HepG2 (cell line): Measurements from ENCODE around the gene GADD45A. TPM values are rescaled to one million over a fixed set of nuclear protein-coding genes. Genes with fewer than 3 reads are reported as not detected.
A peak's percentile ranks its signal among the peaks of the same experiment; 100 is the strongest.

ENCODE experiments used
- AHR ChIP-seq: IDR thresholded peaks from 2 replicates; pipeline ENCODE4 v1.6.1; 2018; ENCODE audit warnings: missing genetic modification reagents, missing compliant biosample characterization
- ARNT2 ChIP-seq: sonication (generic); formaldehyde crosslinking; IDR thresholded peaks from 2 replicates; pipeline ENCODE4 v1.8.0; 2022; ENCODE audit warnings: mild to moderate bottlenecking, low read depth, missing genetic modification reagents, moderate library complexity
- FOXA1 ChIP-seq, 2 experiments: fragments of 450-650 bp in 1 of 2; sonication (generic) in 1 of 2; formaldehyde crosslinking in 1 of 2; IDR thresholded peaks; 2 replicates each; pipeline versions ENCODE4 v1.4.0 to v1.6.1; 2016 to 2020; ENCODE audit warnings: missing genetic modification reagents in 1 of 2
- HCFC1 ChIP-seq: fragments of 150-350 bp; IDR thresholded peaks from 2 replicates; pipeline ENCODE4 v1.6.1; 2014; ENCODE audit warnings: low read depth, low read length
- HIVEP1 ChIP-seq: sonication (generic); formaldehyde crosslinking; IDR thresholded peaks from 2 replicates; pipeline ENCODE4 v1.4.0; 2020; ENCODE audit warnings: mild to moderate bottlenecking, missing genetic modification reagents
- IRF1 ChIP-seq: sonication (generic); formaldehyde crosslinking; IDR thresholded peaks from 2 replicates; pipeline ENCODE4 v1.4.0; 2020; ENCODE audit warnings: low read depth, mild to moderate bottlenecking, missing genetic modification reagents
- JARID2 ChIP-seq: sonication (generic); formaldehyde crosslinking; IDR thresholded peaks from 2 replicates; pipeline ENCODE4 v1.8.1; 2023; ENCODE audit warnings: missing genetic modification reagents, inconsistent platforms; ENCODE audit not compliant: insufficient replicate concordance
- JUN ChIP-seq: sonication (generic); formaldehyde crosslinking; IDR thresholded peaks from 2 replicates; pipeline ENCODE4 v1.4.0; 2020; ENCODE audit warnings: mild to moderate bottlenecking, missing genetic modification reagents
- MNT ChIP-seq: fragments of 450-650 bp; IDR thresholded peaks from 2 replicates; pipeline ENCODE4 v1.6.1; 2016
- NCOA1 ChIP-seq: sonication (generic); formaldehyde crosslinking; IDR thresholded peaks from 2 replicates; pipeline ENCODE4 v1.9.0; 2021; ENCODE audit warnings: missing genetic modification reagents
- NR2F6 ChIP-seq, 2 experiments: IDR thresholded peaks; 2 replicates each; pipeline ENCODE4 v1.6.1; 2016; ENCODE audit warnings: antibody characterized with exemption in 1 of 2, mild to moderate bottlenecking in 1 of 2
- PAF1 ChIP-seq: IDR thresholded peaks from 2 replicates; pipeline ENCODE4 v1.6.1; 2016; ENCODE audit warnings: missing genetic modification reagents, missing compliant biosample characterization
- PLRG1 ChIP-seq: fragments of 450-650 bp; conservative IDR thresholded peaks from 2 replicates; pipeline ENCODE4 v1.6.1; 2016
- POLR2G ChIP-seq: fragments of 200-400 bp; formaldehyde crosslinking; IDR thresholded peaks from 2 replicates; pipeline ENCODE4 v1.6.1; 2018; ENCODE audit warnings: mild to moderate bottlenecking, low read depth, low read length, moderate library complexity
- SIX1 ChIP-seq: sonication (generic); formaldehyde crosslinking; IDR thresholded peaks from 2 replicates; pipeline ENCODE4 v1.4.0; 2020; ENCODE audit warnings: missing genetic modification reagents, borderline replicate concordance
- SP5 ChIP-seq: IDR thresholded peaks from 2 replicates; pipeline ENCODE4 v1.6.1; 2016; ENCODE audit warnings: low read depth, borderline replicate concordance
- SUZ12 ChIP-seq: fragments of 150-350 bp; IDR thresholded peaks from 2 replicates; pipeline ENCODE4 v1.6.1; 2014; ENCODE audit warnings: low read depth, low read length
- TCF12 ChIP-seq, 2 experiments: fragments of 450-650 bp in 1 of 2; sonication (generic) in 1 of 2; formaldehyde crosslinking in 1 of 2; IDR thresholded peaks; 2 replicates each; pipeline versions ENCODE4 v1.6.1 to v1.8.0; 2017 to 2022; ENCODE audit warnings: antibody characterized with exemption in 1 of 2, mild to moderate bottlenecking in 1 of 2, missing genetic modification reagents in 1 of 2, moderate library complexity in 1 of 2
- TFDP2 ChIP-seq: sonication (generic); formaldehyde crosslinking; IDR thresholded peaks from 2 replicates; pipeline ENCODE4 v1.4.0; 2020; ENCODE audit warnings: missing genetic modification reagents
- TP53 ChIP-seq: sonication (generic); formaldehyde crosslinking; conservative IDR thresholded peaks from 2 replicates; pipeline ENCODE4 v1.4.0; 2020; ENCODE audit warnings: missing genetic modification reagents
- YEATS4 ChIP-seq: sonication (generic); formaldehyde crosslinking; IDR thresholded peaks from 2 replicates; pipeline ENCODE4 v1.4.0; 2020; ENCODE audit warnings: missing genetic modification reagents, borderline replicate concordance
- ZNF207 ChIP-seq: fragments of 450-650 bp; IDR thresholded peaks from 2 replicates; pipeline ENCODE4 v1.6.1; 2016; ENCODE audit warnings: antibody characterized with exemption, borderline replicate concordance
- ZNF260 ChIP-seq: sonication (generic); formaldehyde crosslinking; IDR thresholded peaks from 2 replicates; pipeline ENCODE4 v1.4.0; 2020; ENCODE audit warnings: missing genetic modification reagents, low read depth, mild to moderate bottlenecking, borderline replicate concordance
- ZNF451 ChIP-seq: sonication (generic); formaldehyde crosslinking; IDR thresholded peaks from 2 replicates; pipeline ENCODE4 v1.5.0; 2020; ENCODE audit warnings: mild to moderate bottlenecking, missing genetic modification reagents
- ZNF468 ChIP-seq: sonication (generic); formaldehyde crosslinking; IDR thresholded peaks from 2 replicates; pipeline ENCODE4 v1.8.0; 2022; ENCODE audit warnings: mild to moderate bottlenecking, moderate library complexity, missing genetic modification reagents
- ZNF510 ChIP-seq: sonication (generic); formaldehyde crosslinking; IDR thresholded peaks from 2 replicates; pipeline ENCODE4 v1.4.0; 2020; ENCODE audit warnings: low read depth, mild to moderate bottlenecking, missing genetic modification reagents
- ZNF562 ChIP-seq: sonication (generic); formaldehyde crosslinking; IDR thresholded peaks from 2 replicates; pipeline ENCODE4 v1.8.0; 2022; ENCODE audit warnings: missing genetic modification reagents, borderline replicate concordance
- ZNF777 ChIP-seq: sonication (generic); formaldehyde crosslinking; IDR thresholded peaks from 2 replicates; pipeline ENCODE4 v1.4.0; 2020; ENCODE audit warnings: missing genetic modification reagents
- ZNF839 ChIP-seq: sonication (generic); formaldehyde crosslinking; IDR thresholded peaks from 2 replicates; pipeline ENCODE4 v1.4.0; 2020; ENCODE audit warnings: missing genetic modification reagents, mild to moderate bottlenecking, borderline replicate concordance
- polyA plus RNA-seq, 8 experiments: library from polyadenylated mRNA; depleted of rRNA in 3 of 8; stranded (reverse) in 7 of 8; unstranded in 1 of 8; fragments of >200 nt; fragmentation: Illumina TruSeq in 4 of 8; extraction: Trizol in 4 of 8; gene quantifications; 2 replicates each; pipeline versions ENCODE4 v1.2.1 to v1.2.3, GENCODE V29; 2011 to 2016; ENCODE audit warnings: low read depth in 4 of 8, missing spikeins in 1 of 8, mixed read lengths in 1 of 8; ENCODE audit not compliant: insufficient read depth in 1 of 8
- total RNA-seq, 5 experiments: library from RNA; depleted of rRNA; stranded (reverse); fragments of >200 nt; fragmentation: Illumina TruSeq; extraction: Trizol; gene quantifications; 2 replicates each; pipeline ENCODE4 v1.2.3, GENCODE V29; 2016; ENCODE audit warnings: low read depth in 1 of 5

The GADD45A gene
- total and polyA plus RNA-seq, 2 of the 13 experiments (the other 11 are each of a cell fraction or from before 2014, with no cell fraction given) = 33.2 to 46.2 TPM

GRCh38 chr1:67685067-67685557 lies at the start of gene GADD45A (continued):
- TF ChIP-seq ZNF510 (CRISPR knock-in tag) = no peak
- TF ChIP-seq ZNF451 (CRISPR knock-in tag) = peak; percentile 84; the same call in 1 of the 2 replicates
- TF ChIP-seq SP5 = peak; percentile 38; the same call in 1 of the 2 replicates
- TF ChIP-seq YEATS4 (CRISPR knock-in tag) = peak; percentile 57; the same call in 1 of the 2 replicates
- TF ChIP-seq ZNF777 (CRISPR knock-in tag) = peak; percentile 54; the same call in 1 of the 2 replicates
- TF ChIP-seq MNT = peak; percentile 38; the same call in 1 of the 2 replicates
- peak; percentile 87; the same call in 1 of the 2 replicates for TF ChIP-seq AHR (CRISPR knock-in tag)
- no peak for TF ChIP-seq PLRG1
- TF ChIP-seq ZNF562 (CRISPR knock-in tag) = no peak
- no peak for TF ChIP-seq SIX1 (CRISPR knock-in tag)
- TF ChIP-seq NR2F6 (IDR thresholded peaks at IDR 0.05) = 0 out of 2 replicates have a peak, but pooled peaks have one; percentile 6
- peak; percentile 67 for TF ChIP-seq NR2F6 (CRISPR knock-in tag; IDR thresholded peaks at IDR 0.05)
- TF ChIP-seq TCF12 (IDR thresholded peaks at IDR 0.05) = no peak
- TF ChIP-seq TCF12 (CRISPR knock-in tag; IDR thresholded peaks at IDR 0.05) = no peak; the same call in 1 of the 2 replicates
- no peak for TF ChIP-seq SUZ12
- TF ChIP-seq HCFC1 = no peak
- no peak for TF ChIP-seq PAF1
- no peak; the same call in 1 of the 2 replicates for TF ChIP-seq TP53
- no peak for TF ChIP-seq ZNF260
- no peak for TF ChIP-seq ZNF207
- no peak for TF ChIP-seq ZNF839 (CRISPR knock-in tag)
- peak; percentile 100 for TF ChIP-seq POLR2G
- TF ChIP-seq ARNT2 (CRISPR knock-in tag) = peak; percentile 95
- TF ChIP-seq JARID2 (CRISPR knock-in tag) = peak; percentile 42
- TF ChIP-seq ZNF468 (CRISPR knock-in tag) = no peak
- TF ChIP-seq IRF1 (CRISPR knock-in tag) = no peak
- no peak for TF ChIP-seq JUN (CRISPR knock-in tag)
- no peak for TF ChIP-seq FOXA1 (IDR thresholded peaks at IDR 0.05)
- 0 out of 2 replicates have a peak, but pooled peaks have one; percentile 13 for TF ChIP-seq FOXA1 (CRISPR knock-in tag; IDR thresholded peaks at IDR 0.05)
- TF ChIP-seq TFDP2 (CRISPR knock-in tag) = no peak
- no peak for TF ChIP-seq NCOA1 (CRISPR knock-in tag)
- TF ChIP-seq HIVEP1 (CRISPR knock-in tag) = no peak
